Measurements from ENCODE around the gene ZDHHC7.
"Not testable (repeated sequence)": the region's sequence is repeated elsewhere in the genome, so short reads cannot be mapped to it uniquely, and the experiment has no call there.

The ZDHHC7 gene

DNA sequence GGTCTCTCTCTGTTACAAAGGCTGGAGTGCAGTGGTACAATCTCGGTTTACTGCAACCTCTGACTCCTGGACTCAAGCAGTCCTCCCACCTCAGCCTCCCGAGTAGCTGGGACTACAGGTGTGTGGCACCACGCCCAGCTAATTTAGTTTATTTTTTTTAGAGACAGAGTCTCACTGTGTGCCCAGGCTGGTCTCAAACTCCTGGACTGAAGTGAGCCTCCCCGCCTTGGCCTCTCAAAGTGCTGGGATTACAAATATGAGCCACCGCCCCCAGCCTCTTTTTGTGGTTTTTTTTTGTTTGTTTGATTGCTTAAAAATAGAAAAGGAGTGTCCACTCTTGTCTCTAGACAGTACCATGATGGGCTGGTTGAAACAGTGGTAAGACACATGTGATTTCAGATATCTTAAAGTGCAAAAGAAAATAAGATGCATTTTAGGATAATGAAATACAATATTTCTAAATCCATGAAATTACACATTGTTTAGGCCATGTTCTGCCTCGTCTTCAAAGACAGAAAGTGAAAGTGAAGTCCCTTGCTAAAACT, 43.7 kb upstream of the ZDHHC7 start (continued):
- TF ChIP-seq ZNF280D (tag by site-specific recombination; IDR thresholded peaks at IDR 0.05) (no peak), KLF1 (tag by site-specific recombination; IDR thresholded peaks at IDR 0.05) (no peak; the same call in 1 of the 2 replicates)
- TF ChIP-seq, protein P1, sequence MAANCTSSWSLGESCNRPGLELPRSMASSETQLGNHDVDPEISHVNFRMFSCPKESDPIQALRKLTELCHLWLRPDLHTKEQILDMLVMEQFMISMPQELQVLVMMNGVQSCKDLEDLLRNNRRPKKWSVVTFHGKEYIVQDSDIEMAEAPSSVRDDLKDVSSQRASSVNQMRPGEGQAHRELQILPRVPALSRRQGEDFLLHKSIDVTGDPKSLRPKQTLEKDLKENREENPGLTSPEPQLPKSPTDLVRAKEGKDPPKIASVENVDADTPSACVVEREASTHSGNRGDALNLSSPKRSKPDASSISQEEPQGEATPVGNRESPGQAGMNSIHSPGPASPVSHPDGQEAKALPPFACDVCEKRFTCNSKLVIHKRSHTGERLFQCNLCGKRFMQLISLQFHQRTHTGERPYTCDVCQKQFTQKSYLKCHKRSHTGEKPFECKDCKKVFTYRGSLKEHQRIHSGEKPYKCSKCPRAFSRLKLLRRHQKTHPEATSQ (tag by site-specific recombination; IDR thresholded peaks at IDR 0.05): no peak

GRCh38 chr16:85054321-85054720, 43.0 kb upstream of the ZDHHC7 start:
- H3K9me3 ChIP-seq (ENCODE audit: control insufficient read depth, insufficient read depth, low read depth, low read length); POLR2A ChIA-PET; H3K36me3 ChIP-seq (ENCODE audit: control insufficient read depth in 2 of 2, insufficient read depth in 1 of 2, low read length in 2 of 2); H3K4me3 ChIP-seq (ENCODE audit: low read depth, low read length); H3K4me1 ChIP-seq (ENCODE audit: control insufficient read depth, insufficient read depth, low read length); H3K27ac ChIP-seq (ENCODE audit: extremely low read depth, low read depth, low read length); CTCF ChIA-PET: not testable (repeated sequence)

- Histone ChIP-seq H3K27ac (ENCODE audit: extremely low read depth, low read depth, low read length) (no peak overlapping the region), H3K36me3 (ENCODE audit: control insufficient read depth in 2 of 2, insufficient read depth in 1 of 2, low read length in 2 of 2) (no peaks in the 10 kb centered on the region), H3K9me3 (ENCODE audit: control insufficient read depth, insufficient read depth, low read depth, low read length) (no peaks in the 10 kb centered on the region), H3K4me1 (ENCODE audit: control insufficient read depth, insufficient read depth, low read length) (peaks cover 4% of the 10 kb centered on the region), H3K4me3 (ENCODE audit: low read depth, low read length) (no peak overlapping the region)
- CTCF ChIA-PET: no interaction called here
- POLR2A ChIA-PET: no interaction called here
- TF ChIP-seq ZNF274 (IDR thresholded peaks at IDR 0.05; ENCODE audit: low read length) (no peak), ZNF274 (tag by site-specific recombination; IDR thresholded peaks at IDR 0.05; ENCODE audit: borderline replicate concordance) (no peak), ZSCAN18 (tag by site-specific recombination; IDR thresholded peaks at IDR 0.05) (no peak), MYNN (tag by site-specific recombination; IDR thresholded peaks at IDR 0.05; ENCODE audit: borderline replicate concordance) (no peak), ZNF335 (tag by site-specific recombination; conservative IDR thresholded peaks at IDR 0.05) (no peak), ZBTB17 (tag by site-specific recombination; IDR thresholded peaks at IDR 0.05) (no peak), RBAK (tag by site-specific recombination; IDR thresholded peaks at IDR 0.05) (no peak), ZFHX2 (tag by site-specific recombination; conservative IDR thresholded peaks at IDR 0.05) (no peak), ZNF785 (tag by site-specific recombination; IDR thresholded peaks at IDR 0.05) (no peak), ZNF555 (tag by site-specific recombination; conservative IDR thresholded peaks at IDR 0.05) (no peak), ZNF488 (tag by site-specific recombination; IDR thresholded peaks at IDR 0.05) (no peak), ZNF626 (tag by site-specific recombination; IDR thresholded peaks at IDR 0.05) (no peak), ZNF146 (tag by site-specific recombination; IDR thresholded peaks at IDR 0.05) (no peak)
- TF ChIP-seq, protein P1 (tag by site-specific recombination; IDR thresholded peaks at IDR 0.05): no peak
Measured at GRCh38 chr16:85052536-85052935, 41.2 kb upstream of the ZDHHC7 start.

Data from HEK293 (cell line).